GM19043 (cell line): ENCODE measurements around the gene RPA3.

ENCODE experiments used
- ATAC-seq: cut with Tn5 transposase; IDR thresholded peaks from one replicate; pipeline ENCODE4 v1.9.1; 2021; ENCODE audit warnings: low read depth; ENCODE audit not compliant: unreplicated experiment

RPA3 gene

GRCh38 chr7:7718492-7718891 lies at the start of gene RPA3:
Gene RPA3 (minus strand): TSS chr7:7718607. CDS start chr7:7640418, 78,189 bp downstream.
- no peak for ATAC-seq

GRCh38 chr7:7766671-7767070 lies 48.3 kb upstream of the RPA3 start:
- ATAC-seq = no peak

DNA sequence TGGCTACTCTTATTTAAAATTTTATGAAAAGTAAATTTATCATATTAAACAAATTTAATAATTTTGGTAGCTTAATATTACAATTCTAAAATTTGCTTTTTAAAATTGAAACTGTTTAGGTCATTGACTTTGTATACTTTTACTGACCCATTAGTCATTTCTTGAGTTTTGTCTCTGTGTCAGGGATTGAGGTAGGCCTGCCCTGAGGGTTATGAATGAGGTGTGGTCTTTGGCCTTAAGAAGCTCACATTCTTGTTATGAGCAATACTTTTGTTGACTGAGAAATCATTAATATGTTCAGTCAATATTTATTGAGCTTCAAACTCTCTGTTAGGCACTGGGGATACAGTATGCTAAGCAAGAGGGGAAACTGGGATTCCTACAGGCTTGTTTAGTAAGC lies 47.0 kb upstream of the RPA3 start:
- peak; percentile 76 for ATAC-seq

DNA sequence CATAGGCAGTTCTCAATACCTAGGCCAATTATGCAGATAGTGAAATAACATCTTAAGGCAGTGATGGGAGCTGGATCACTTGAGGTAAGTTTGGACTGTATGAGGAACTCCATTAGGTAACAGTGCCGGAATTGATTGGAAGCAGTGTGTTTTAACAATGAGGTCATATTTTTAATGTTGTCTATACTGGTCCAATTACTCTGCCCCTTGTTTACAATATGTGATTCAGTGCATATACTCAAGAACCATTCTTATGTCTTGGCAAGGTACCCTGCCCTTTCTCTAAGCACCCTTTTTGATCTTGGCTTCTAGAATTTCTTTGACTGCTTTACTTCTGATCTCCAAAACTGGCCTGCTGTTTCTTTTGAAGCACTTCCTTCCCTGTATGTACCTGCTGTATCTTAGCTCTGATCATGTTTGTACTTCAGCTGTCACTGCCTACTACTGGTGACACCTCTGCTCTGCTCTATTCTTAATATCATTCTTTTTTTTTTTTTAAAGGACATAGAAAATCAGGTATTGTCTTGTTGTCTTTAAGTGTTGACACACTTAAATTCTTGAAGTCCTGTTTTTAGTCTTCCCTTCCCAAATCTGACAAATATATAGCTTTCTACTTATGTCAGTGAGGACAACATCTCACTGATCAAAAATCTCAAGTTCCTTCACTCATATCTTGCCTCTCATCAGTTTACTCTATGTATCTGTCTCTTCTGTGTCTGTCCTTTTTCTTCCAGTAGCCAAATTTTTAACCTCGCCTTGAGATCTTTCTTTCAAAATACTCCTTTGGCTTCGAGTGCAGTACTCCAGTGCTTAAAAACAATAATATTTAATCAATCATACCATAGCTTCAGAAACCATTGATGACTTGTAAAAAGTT lies 46.4 kb upstream of the RPA3 start:
- no peak for ATAC-seq

GRCh38 chr7:7761974-7762779 lies 43.8 kb upstream of the RPA3 start:
- peak; percentile 42 for ATAC-seq

- ATAC-seq = no peak
Observed at GRCh38 chr7:7761340-7761973, 43.0 kb upstream of the RPA3 start.

- no peak for ATAC-seq
Observed at GRCh38 chr7:7757576-7757975, 39.2 kb upstream of the RPA3 start.

DNA sequence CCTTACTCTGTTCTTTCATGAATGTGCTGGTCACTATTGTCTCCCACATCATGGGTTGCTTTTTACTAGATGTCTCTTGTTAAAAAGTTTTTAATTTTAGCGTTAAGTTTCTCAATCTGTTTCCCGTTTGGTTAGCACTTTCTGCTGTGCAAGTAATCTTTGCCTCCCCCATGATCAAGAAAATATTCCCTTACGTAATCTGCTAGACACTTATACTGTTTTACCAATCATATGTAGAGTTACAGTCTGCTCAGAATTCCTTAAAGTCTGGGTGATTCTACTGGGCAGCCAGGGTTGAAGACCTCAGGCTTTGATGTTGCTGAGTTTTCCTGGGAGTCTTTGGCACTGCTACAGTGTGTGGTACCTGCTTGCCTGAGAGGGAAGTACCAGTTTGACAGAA lies 38.2 kb upstream of the RPA3 start:
- no peak for ATAC-seq

DNA sequence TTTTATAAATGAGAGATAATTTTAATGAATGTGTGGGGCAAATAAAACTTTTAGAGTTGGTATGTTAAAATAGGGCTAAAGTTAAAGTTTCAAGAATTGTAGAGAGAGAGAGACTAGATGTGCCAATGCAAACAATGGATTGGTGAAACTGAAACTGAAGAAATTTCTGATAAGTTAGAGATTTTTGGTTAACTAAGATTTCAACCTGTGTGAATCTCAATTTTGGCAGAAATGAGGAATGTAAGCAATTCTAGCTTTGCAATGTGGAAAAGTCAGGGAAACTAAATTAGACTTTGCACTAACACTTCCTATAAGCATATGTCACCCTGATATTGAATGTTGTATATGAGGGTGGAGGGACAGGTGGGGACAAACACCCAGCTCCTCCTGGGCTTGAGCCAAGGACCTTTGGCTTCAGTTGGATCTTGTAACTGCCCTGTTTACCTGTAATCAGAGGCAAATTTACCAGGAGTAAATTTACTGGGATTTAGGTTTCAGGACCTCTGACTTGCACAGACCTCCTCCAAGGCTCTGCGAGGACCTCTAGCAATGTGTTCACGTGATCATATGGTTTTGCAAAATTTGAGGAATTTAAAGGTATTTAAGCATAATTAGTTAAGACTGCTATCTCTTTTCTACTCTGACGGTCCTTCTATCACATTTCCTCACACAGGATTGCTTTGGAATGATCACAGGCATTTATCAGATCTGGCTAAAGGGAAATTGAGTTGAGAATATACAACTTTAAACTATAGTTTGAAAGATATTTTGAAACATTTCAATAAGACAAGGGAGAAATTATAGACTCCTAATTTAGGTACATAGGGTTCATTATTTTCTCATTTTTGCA lies 33.1 kb upstream of the RPA3 start:
- ATAC-seq = no peak

- ATAC-seq = no peak
Observed at GRCh38 chr7:7750571-7751242, 32.3 kb upstream of the RPA3 start.

DNA sequence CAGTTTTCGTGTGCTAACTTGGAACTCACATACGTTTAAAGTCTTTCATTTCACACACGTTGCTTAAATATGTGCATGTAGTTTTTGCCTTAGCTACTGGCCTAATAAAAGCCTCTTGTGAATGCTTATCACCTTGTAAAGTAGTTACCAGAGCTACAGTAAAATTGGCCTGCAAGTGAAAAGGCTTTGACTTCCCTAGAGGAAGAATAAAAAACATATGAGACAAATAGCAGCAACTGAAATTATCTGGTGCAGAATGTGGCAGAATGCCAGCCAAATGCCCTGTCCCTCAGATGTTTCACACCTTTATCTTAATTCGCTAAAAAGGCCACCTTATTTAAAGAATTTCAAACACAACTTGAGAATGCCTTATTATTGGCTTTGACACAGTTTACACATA lies 28.1 kb upstream of the RPA3 start:
- ATAC-seq = no peak

- no peak for ATAC-seq
Observed at GRCh38 chr7:7745966-7746365, 27.6 kb upstream of the RPA3 start.

- no peak for ATAC-seq
Observed at GRCh38 chr7:7745258-7745657, 26.9 kb upstream of the RPA3 start.

DNA sequence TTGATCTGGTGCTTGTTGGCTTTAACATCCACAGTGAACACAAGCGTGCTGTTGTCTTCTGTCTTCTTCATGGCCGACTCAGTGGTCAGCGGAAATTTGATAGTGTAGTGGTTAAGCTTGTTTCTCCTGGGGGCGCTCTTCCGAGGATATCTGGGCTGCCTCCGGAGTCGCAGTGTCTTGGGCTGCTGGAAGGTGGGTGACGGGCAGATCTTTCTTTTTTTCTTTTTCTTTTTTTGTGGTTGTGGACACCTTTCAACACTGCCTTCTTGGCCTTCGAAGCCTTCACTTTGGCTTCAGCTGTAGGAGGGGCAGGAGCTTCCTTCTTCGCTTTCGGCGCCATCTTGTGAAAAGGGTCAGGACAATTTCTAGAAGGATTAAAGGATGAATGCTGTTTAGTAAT lies 23.8 kb upstream of the RPA3 start:
- no peak for ATAC-seq

DNA sequence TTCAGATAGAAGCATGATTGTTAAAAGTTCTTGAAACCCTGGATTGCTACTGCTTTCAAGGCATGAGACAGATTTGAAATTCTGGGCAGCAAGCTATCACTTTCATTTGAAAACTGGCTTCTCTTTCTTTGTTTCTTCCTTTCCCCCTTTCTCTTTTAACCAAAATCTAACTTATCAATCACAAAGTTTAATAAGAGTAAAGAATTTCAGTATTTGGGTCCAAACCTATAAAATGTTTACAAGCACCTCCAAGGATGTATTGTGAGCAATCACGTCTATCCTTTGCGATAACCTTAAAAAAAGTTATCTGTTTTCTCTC lies 21.6 kb upstream of the RPA3 start:
- no peak for ATAC-seq

DNA sequence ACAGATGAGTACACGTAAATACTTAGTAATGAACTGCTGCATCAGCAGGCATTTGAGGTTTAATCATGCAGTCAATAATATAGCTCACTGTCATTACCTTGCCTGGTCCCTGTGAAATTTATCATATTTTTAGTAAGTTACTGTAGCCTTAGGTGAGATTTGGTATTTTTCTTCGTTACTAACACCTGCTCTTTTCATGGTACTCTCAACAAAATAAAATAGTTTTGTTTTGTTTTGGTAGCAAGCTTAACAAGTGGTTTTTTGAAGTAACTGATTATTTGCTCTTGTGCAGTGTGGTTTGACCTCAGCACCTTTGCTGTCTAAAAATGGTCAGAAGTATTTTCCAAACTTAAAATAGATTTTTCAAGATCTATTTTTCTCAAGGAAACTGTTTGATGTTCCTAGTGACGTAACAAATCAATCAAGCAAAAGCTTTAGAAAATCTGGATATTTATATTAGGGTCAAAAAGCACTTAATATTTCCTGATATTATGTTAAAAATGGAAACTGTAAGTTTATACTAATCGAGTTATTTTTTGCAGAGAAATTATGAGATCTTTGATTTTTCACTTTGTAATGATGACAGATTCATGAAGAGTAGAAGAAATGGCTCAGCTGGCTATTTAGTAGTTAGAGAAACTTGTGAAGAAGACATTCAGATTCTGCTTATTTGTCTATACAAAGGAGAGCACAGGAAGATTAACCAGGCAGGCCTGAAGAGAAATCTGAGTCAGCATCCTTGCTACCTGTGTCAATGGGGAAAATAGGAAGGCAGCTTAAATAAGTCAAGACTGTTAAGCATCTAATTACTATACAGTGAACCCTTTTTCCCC lies 21.0 kb upstream of the RPA3 start:
- ATAC-seq = peak; percentile 56

DNA sequence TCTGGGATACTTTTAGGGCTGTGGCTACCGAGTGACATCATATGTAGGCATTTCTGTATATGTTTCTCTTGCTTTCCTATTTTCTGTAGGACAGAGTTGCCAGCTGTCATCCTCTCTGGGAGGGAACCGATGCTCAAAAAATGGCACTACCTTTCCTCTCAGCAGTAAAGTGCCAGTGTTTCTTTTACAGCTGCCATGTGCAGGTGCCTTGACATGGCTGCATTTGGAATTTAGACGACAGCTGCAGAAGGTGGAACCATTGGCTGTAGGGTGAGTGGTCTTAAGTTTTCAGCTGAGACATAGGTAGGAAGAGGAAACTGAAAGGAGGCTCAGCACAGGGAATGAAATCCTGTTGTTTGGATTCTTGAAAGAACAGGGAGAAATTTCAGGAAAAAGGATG lies 20.2 kb upstream of the RPA3 start:
- no peak for ATAC-seq

DNA sequence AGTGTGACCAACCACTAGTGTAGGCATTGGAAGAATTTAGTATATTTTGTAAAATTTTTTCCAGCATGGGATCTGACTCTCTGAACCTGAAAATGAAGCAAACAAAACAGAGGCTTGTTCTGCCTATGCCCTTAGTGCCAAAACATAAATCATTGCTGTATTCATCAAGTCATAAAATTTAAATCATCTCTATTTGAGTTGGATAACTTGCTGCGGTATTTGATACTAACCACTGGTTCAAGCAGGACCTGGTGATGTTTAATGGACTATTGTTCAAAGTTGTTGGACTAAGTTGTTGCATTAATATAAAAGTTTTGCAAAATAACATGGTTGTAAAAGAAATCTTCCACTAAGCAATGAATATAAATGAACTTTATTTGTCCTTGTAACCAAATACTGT lies 19.8 kb upstream of the RPA3 start:
- ATAC-seq = no peak

- ATAC-seq = no peak
Observed at GRCh38 chr7:7737674-7738073, 19.3 kb upstream of the RPA3 start.
